Endothelial cell (in vitro differentiated cells): ENCODE results near the gene KLHDC9. TPM values are rescaled to one million over a fixed set of nuclear protein-coding genes. Genes with fewer than 3 reads are reported as not detected.
A peak's percentile ranks its signal among the peaks of the same experiment; 100 is the strongest.

ENCODE experiments used
- DNase-seq: peaks from one replicate; pipeline ENCODE4 v3.0.0; 2021; ENCODE audit warnings: low spot score
- H3K27ac Mint-ChIP-seq: one replicate; pipeline ENCODE4 v1.8.0; 2021; ENCODE audit warnings: mixed read lengths, inconsistent platforms; ENCODE audit not compliant: unreplicated experiment
- H3K27me3 Mint-ChIP-seq: one replicate; pipeline ENCODE4 v1.8.0; 2021; ENCODE audit warnings: mild to moderate bottlenecking, moderate library complexity, mixed read lengths, inconsistent platforms; ENCODE audit not compliant: unreplicated experiment
- H3K36me3 Mint-ChIP-seq: one replicate; pipeline ENCODE4 v1.8.0; 2021; ENCODE audit warnings: mild to moderate bottlenecking, low read depth, mixed read lengths, inconsistent platforms; ENCODE audit not compliant: unreplicated experiment
- H3K4me1 Mint-ChIP-seq: one replicate; pipeline ENCODE4 v1.8.0; 2021; ENCODE audit warnings: mild to moderate bottlenecking, mixed read lengths, inconsistent platforms; ENCODE audit not compliant: unreplicated experiment
- H3K4me3 Mint-ChIP-seq: one replicate; pipeline ENCODE4 v1.8.0; 2021; ENCODE audit warnings: mild to moderate bottlenecking, mixed read lengths, inconsistent platforms; ENCODE audit not compliant: unreplicated experiment
- H3K9me3 Mint-ChIP-seq: one replicate; pipeline ENCODE4 v1.8.0; 2021; ENCODE audit warnings: mixed read lengths, inconsistent platforms; ENCODE audit not compliant: unreplicated experiment
- total RNA-seq: library from RNA; stranded (reverse); fragmentation: NEBNext Ultra II Directional; extraction: Animal tissue kit (Norgen Biotek cat#: 25700); gene quantifications from one replicate; pipeline ENCODE4 v1.2.1, GENCODE V29; 2021; ENCODE audit not compliant: unreplicated experiment
- TF ChIP-seq, protein P1 (sequence below): fragments of 200-600 bp; sonication (generic); IDR thresholded peaks from one replicate; pipeline ENCODE4 v1.5.0; 2021; ENCODE audit warnings: antibody characterized with exemption; ENCODE audit not compliant: unreplicated experiment

The KLHDC9 gene
- total RNA-seq, 1 donor from 2014 or later, result 7.3 TPM

DNA sequence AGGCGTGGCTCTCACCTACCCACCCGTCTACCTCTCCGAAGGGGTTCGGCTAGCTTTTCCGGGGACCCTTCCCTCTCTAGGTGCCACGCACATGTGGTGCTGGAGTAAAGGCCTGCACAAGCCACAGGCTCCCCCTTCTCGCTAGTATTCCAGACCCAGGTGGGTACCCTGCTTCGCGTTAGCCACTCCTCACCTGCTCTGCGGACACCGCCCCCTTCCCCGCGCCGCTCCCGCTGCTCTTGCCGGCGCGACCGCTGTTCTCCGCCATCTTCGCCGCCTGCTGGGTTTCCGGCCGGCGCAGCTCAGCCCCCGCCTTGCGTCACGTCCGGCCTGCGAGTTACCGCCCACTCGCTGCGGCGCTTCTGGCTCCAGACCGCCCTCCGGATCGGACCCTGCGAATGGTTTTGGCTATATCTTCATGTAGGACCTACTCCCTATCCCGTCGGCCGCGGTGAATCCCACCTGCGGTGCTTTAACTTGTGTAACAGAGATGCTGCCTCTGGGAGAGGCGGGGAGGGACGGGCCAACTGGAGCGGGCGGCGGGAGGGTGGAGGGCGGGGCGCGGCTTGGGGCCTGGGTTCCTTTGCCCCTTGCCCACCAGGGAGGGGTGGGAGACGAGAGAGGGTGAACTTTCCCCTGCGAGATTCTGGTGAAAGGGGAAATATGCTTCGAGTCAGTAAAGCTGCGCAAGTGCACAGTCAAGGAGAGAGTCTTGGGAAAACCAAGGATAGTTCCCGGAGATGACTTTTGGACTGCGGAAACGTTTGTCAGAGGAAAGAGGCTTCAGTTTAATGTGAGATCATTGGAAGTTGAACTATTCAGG, 19.8 kb downstream of the KLHDC9 start, which contains the start of the genes NIT1 and PFDN2:
NIT1 (plus strand) TSS at position 347 of the 823 bp plus-strand sequence; CDS start at position 419, 72 bp downstream.
PFDN2 (minus strand) TSS at position 279 of the 823 bp plus-strand sequence; CDS start at position 268, 11 bp downstream.
- peaks cover 9% of the 10 kb centered on the region for H3K27me3 Mint-ChIP-seq
- H3K36me3 Mint-ChIP-seq, result peaks cover 30% of the 10 kb centered on the region
- TF ChIP-seq, protein P1, sequence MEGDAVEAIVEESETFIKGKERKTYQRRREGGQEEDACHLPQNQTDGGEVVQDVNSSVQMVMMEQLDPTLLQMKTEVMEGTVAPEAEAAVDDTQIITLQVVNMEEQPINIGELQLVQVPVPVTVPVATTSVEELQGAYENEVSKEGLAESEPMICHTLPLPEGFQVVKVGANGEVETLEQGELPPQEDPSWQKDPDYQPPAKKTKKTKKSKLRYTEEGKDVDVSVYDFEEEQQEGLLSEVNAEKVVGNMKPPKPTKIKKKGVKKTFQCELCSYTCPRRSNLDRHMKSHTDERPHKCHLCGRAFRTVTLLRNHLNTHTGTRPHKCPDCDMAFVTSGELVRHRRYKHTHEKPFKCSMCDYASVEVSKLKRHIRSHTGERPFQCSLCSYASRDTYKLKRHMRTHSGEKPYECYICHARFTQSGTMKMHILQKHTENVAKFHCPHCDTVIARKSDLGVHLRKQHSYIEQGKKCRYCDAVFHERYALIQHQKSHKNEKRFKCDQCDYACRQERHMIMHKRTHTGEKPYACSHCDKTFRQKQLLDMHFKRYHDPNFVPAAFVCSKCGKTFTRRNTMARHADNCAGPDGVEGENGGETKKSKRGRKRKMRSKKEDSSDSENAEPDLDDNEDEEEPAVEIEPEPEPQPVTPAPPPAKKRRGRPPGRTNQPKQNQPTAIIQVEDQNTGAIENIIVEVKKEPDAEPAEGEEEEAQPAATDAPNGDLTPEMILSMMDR, result no peak
- H3K4me1 Mint-ChIP-seq, result peaks cover 56% of the 10 kb centered on the region
- H3K27ac Mint-ChIP-seq, result peak within 1 kb of the TSS; percentile 95
- DNase-seq, result peak; percentile 88
- no peaks in the 10 kb centered on the region for H3K9me3 Mint-ChIP-seq
- H3K4me3 Mint-ChIP-seq, result peak within 1 kb of the TSS; percentile 95

- H3K9me3 Mint-ChIP-seq, result no peaks in the 10 kb centered on the region
- H3K4me1 Mint-ChIP-seq, result peaks cover 53% of the 10 kb centered on the region
- peaks cover 11% of the 10 kb centered on the region for H3K27me3 Mint-ChIP-seq
- peak; percentile 27 for DNase-seq
- TF ChIP-seq, protein P1, result peak; percentile 41
- peaks cover 35% of the 10 kb centered on the region for H3K36me3 Mint-ChIP-seq
- peak overlapping the region; percentile 95 for H3K4me3 Mint-ChIP-seq
- peak overlapping the region; percentile 95 for H3K27ac Mint-ChIP-seq
Measured at GRCh38 chr1:161119092-161119903, 21.1 kb downstream of the KLHDC9 start.

DNA sequence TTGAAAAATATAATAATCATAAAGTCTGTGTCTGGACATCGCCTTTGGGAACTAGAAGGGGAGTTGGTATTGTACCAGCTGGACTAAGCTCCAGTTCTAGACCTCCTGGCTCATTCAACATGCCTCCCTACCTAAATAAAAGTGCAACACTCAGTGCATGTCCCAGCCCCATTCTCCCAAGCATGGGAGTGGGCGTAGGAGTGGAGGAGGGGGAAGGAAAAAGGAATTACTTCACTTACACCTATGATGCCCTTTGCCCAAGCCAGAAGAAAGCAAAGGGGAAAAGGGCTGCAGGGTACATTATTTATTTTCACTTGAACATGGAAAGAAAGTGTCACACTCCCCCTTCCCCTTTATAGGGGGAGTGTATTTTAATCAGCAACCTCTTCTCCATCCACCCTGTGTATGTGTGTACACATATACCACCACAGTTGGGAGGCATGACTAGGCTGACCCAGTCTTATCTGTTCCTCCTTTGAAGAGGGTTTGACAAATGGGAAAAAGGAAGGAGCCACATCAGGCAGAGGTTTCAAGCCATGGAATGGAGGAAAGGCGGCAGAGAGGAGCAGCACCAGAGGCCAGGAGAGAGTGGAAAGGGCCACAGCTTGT, 23.0 kb downstream of the KLHDC9 start:
- Mint-ChIP-seq H3K9me3 (no peaks in the 10 kb centered on the region), H3K36me3 (peaks cover 44% of the 10 kb centered on the region), H3K4me3 (peak overlapping the region; percentile 71), H3K4me1 (peaks cover 53% of the 10 kb centered on the region), H3K27ac (peak overlapping the region; percentile 64), H3K27me3 (peaks cover 11% of the 10 kb centered on the region)
- TF ChIP-seq, protein P1, result no peak
- no peak for DNase-seq

DNA sequence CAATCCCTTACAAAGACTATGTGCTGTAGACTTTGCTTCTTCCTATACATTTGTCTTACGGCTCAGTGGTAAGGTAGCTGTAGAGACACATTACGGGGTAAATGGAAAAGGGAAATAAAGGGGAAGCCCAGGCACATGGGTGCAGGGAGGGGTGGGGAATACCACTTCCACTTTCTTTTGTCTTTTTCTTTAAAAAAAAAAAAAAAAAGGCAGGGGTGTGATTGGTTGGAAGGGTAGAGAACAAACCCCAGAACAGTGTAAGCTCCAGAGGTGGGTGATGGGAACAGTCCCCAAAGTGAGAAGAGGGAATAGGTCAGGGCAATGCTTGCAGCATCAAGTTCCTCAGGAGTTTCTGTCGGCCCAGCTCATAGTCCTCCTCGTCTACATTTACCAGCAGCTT, 23.7 kb downstream of the KLHDC9 start:
- H3K9me3 Mint-ChIP-seq, result no peaks in the 10 kb centered on the region
- peaks cover 52% of the 10 kb centered on the region for H3K4me1 Mint-ChIP-seq
- no peak for DNase-seq
- no peak overlapping the region for H3K4me3 Mint-ChIP-seq
- TF ChIP-seq, protein P1, result no peak
- no peak overlapping the region for H3K27ac Mint-ChIP-seq
- H3K27me3 Mint-ChIP-seq, result peaks cover 9% of the 10 kb centered on the region
- peaks cover 49% of the 10 kb centered on the region for H3K36me3 Mint-ChIP-seq
